ENCODE measurements around the gene TNKS1BP1. TPM values are rescaled to one million over a fixed set of nuclear protein-coding genes. Genes with fewer than 3 reads are reported as not detected.

Gene TNKS1BP1
- total and polyA plus RNA-seq, 2 of the 8 experiments (the other 6 are each of a cell fraction or from before 2014, with no cell fraction given): 50.0 to 122 TPM

GRCh38 chr11:57343825-57344224 is 19.1 kb upstream of the TNKS1BP1 start:
- Histone ChIP-seq H3K23me2 (ENCODE audit: low read depth, low read length) (no peaks in the 10 kb centered on the region), H4K20me1 (replicated peaks in 1 of 2; ENCODE audit: control insufficient read depth in 1 of 2, insufficient read depth in 2 of 2, low read length in 2 of 2) (no peaks in the 10 kb centered on the region), H2BK20ac (ENCODE audit: low read length) (no peak overlapping the region), H3K79me1 (ENCODE audit: low read depth, low read length) (no peaks in the 10 kb centered on the region), H4K91ac (replicated peaks; ENCODE audit: insufficient read length, low read length) (no peak overlapping the region), H3K27ac (ENCODE audit: low read depth, low read length) (no peak overlapping the region), H4K5ac (ENCODE audit: insufficient read length, low read depth, low read length) (no peak overlapping the region), H2BK12ac (ENCODE audit: low read depth, low read length) (0 out of 2 replicates have a peak overlapping the region, but pooled peaks have one; percentile 10), H3K18ac (ENCODE audit: extremely low read depth, low read length) (no peak overlapping the region), H3K14ac (ENCODE audit: insufficient read length) (no peak overlapping the region), H3K4me3 (ENCODE audit: extremely low read depth in 1 of 4, insufficient read depth in 2 of 4, low read depth in 3 of 4, low read length in 4 of 4) (no peak overlapping the region), H3K36me3 (ENCODE audit: control insufficient read depth in 2 of 4, insufficient read depth in 4 of 4, low read length in 3 of 4) (no peaks in the 10 kb centered on the region), H2BK5ac (ENCODE audit: low read depth, low read length) (no peak overlapping the region), H3K9me3 (ENCODE audit: insufficient read depth in 2 of 2, low read depth in 1 of 2, low read length in 1 of 2) (no peaks in the 10 kb centered on the region), H2AK5ac (ENCODE audit: low read depth, low read length) (no peak overlapping the region), H3K4me1 (replicated peaks in 1 of 4; ENCODE audit: control insufficient read depth in 3 of 4, insufficient read depth in 4 of 4, low read length in 3 of 4) (peaks cover 5 to 14% (median 7%) of the 10 kb centered on the region in 4 experiments; a peak in 6 of 7 replicates), H3K27me3 (replicated peaks in 1 of 4; ENCODE audit: control insufficient read depth in 3 of 4, extremely low read depth in 1 of 4, insufficient read depth in 3 of 4, low read length in 3 of 4) (peaks cover 0 to 9% (median 7%) of the 10 kb centered on the region in 4 experiments; a peak in 4 of 7 replicates), H3K56ac (replicated peaks; ENCODE audit: insufficient read length, low read depth, low read length) (no peak overlapping the region), H3K9ac (replicated peaks in 1 of 4; ENCODE audit: extremely low read depth in 1 of 4, low read depth in 3 of 4, low read length in 3 of 4) (no peak overlapping the region), H2BK15ac (ENCODE audit: low read length) (no peak overlapping the region), H3K4me2 (ENCODE audit: insufficient read depth in 1 of 2, low read depth in 2 of 2, low read length in 2 of 2) (no peak overlapping the region), H3K4ac (replicated peaks; ENCODE audit: insufficient read length, low read depth, low read length) (no peak overlapping the region), H2BK120ac (replicated peaks; ENCODE audit: low read depth, low read length) (no peak overlapping the region), H2AFZ (ENCODE audit: low read length) (0 out of 2 replicates have a peak overlapping the region, but pooled peaks have one; percentile 49), H3K23ac (ENCODE audit: insufficient read length) (no peak overlapping the region), H3K79me2 (ENCODE audit: control insufficient read depth in 1 of 2, insufficient read depth in 2 of 2, low read length in 2 of 2) (no peaks in the 10 kb centered on the region), H4K8ac (ENCODE audit: extremely low read depth, insufficient read depth, low read length) (no peak overlapping the region)
- FAIRE-seq (no peak), DNase-seq (ENCODE audit: low read depth in 1 of 2, low spot score in 2 of 2) (no peak)
- ChIA-PET CTCF (ENCODE audit: partially characterized antibody) (interaction anchor here (0.8 to 6.3 kb wide), 10 partner anchors 9 to 297 kb away, joined by 3 to 49 read pairs (median 4); partner anchors contain the start of genes RTN4RL2 and TIMM10), POLR2A (ENCODE audit: partially characterized antibody) (interaction anchor here (1.5 to 45.7 kb wide), 2 partner anchors 36 to 295 kb away, joined by 3 to 1279 read pairs; partner anchors contain the start of gene TNKS1BP1)
- TF ChIP-seq BCL11A (IDR thresholded peaks at IDR 0.05; ENCODE audit: low read depth in 2 of 2, low read length in 2 of 2) (no peak), GTF2F1 (IDR thresholded peaks at IDR 0.05; ENCODE audit: borderline replicate concordance, low read depth, low read length) (no peak), SAP30 (IDR thresholded peaks at IDR 0.05; ENCODE audit: insufficient read depth, insufficient replicate concordance, low read length) (no peak), ATF2 (IDR thresholded peaks at IDR 0.05; ENCODE audit: low read length) (no peak), KDM5A (IDR thresholded peaks at IDR 0.05; ENCODE audit: low read length) (no peak), HDAC2 (IDR thresholded peaks at IDR 0.05; ENCODE audit: borderline replicate concordance in 1 of 2, low read depth in 2 of 2, low read length in 2 of 2) (no peak), BACH1 (IDR thresholded peaks at IDR 0.05; ENCODE audit: low read length) (no peak), CBX8 (IDR thresholded peaks at IDR 0.05; ENCODE audit: borderline replicate concordance, low read depth, low read length) (no peak), RNF2 (IDR thresholded peaks at IDR 0.05; ENCODE audit: borderline replicate concordance, low read depth, low read length, missing control alignments, poor library complexity, severe bottlenecking) (no peak), JUND (IDR thresholded peaks at IDR 0.05; ENCODE audit: low read length) (no peak)
- WGBS, 2 experiments (ENCODE audit: extremely low coverage in 1 of 2, insufficient coverage in 1 of 2, insufficient read length in 1 of 2, insufficient replicate concordance in 2 of 2, low coverage in 1 of 2, low lambda C conversion rate in 2 of 2, missing lambda C conversion rate in 1 of 2): 81% methylated on average over 7 of the region's 7 CpGs; no CpG with 5 or more reads in 1 of the 2 experiments
